ENCODE measurements around the gene OR5K2.

- TF ChIP-seq, protein P1, sequence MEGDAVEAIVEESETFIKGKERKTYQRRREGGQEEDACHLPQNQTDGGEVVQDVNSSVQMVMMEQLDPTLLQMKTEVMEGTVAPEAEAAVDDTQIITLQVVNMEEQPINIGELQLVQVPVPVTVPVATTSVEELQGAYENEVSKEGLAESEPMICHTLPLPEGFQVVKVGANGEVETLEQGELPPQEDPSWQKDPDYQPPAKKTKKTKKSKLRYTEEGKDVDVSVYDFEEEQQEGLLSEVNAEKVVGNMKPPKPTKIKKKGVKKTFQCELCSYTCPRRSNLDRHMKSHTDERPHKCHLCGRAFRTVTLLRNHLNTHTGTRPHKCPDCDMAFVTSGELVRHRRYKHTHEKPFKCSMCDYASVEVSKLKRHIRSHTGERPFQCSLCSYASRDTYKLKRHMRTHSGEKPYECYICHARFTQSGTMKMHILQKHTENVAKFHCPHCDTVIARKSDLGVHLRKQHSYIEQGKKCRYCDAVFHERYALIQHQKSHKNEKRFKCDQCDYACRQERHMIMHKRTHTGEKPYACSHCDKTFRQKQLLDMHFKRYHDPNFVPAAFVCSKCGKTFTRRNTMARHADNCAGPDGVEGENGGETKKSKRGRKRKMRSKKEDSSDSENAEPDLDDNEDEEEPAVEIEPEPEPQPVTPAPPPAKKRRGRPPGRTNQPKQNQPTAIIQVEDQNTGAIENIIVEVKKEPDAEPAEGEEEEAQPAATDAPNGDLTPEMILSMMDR (IDR thresholded peaks at IDR 0.05) = no peak
- no peak for TF ChIP-seq POLR2A (IDR thresholded peaks at IDR 0.05)
Observed at GRCh38 chr3:98497381-98497780, at the start of gene OR5K2.
